Muscle of arm (tissue), 14 donors: ENCODE results near the gene TGIF1. TPM values are rescaled to one million over a fixed set of nuclear protein-coding genes. Genes with fewer than 3 reads are reported as not detected.
A peak's percentile ranks its signal among the peaks of the same experiment; 100 is the strongest.
"Not testable (repeated sequence)": the region's sequence is repeated elsewhere in the genome, so short reads cannot be mapped to it uniquely, and the experiment has no call there.

ENCODE experiments used
- DNase-seq: peaks from one replicate; pipeline ENCODE4 v3.0.0-alpha.2; 2013
- long read RNA-seq, 11 donors: transcript quantifications; one replicate each; lab custom pipeline, GENCODE V29; 2026
- polyA plus RNA-seq, 12 donors: library from polyadenylated mRNA; unstranded; fragments of 120-200 nt; gene quantifications; one replicate each; pipeline ENCODE4 v1.2.1, GENCODE V29; 2013; ENCODE audit not compliant: insufficient read length in 12 of 12

TGIF1 gene
- 10 to 100 TPM in 11 of 12 donors, not detected in 1; 36.3 to 81.7 (median 43.1) TPM for polyA plus RNA-seq
- long read RNA-seq, donor 1, transcript TGIF1-202 (3 exons, 2,076 nt) = major isoform, 11 of 21 reads
- long read RNA-seq, donor 1, partial matches to known transcripts = 0 of 21 reads
- long read RNA-seq, donor 1, other reads (novel, unspliced or antisense) = 0 of 21 reads
- long read RNA-seq, donor 2, transcript TGIF1-202 (3 exons, 2,076 nt) = major isoform, 17 of 24 reads
- long read RNA-seq, donor 2, partial matches to known transcripts = 0 of 24 reads
- long read RNA-seq, donor 2, other reads (novel, unspliced or antisense) = 0 of 24 reads
- long read RNA-seq, donor 3, transcript TGIF1-202 (3 exons, 2,076 nt) = major isoform, 9 of 9 reads
- long read RNA-seq, donor 3, partial matches to known transcripts = 0 of 9 reads
- long read RNA-seq, donor 3, other reads (novel, unspliced or antisense) = 0 of 9 reads
- long read RNA-seq, donor 4, partial matches to known transcripts = 0 of 6 reads
- long read RNA-seq, donor 4, other reads (novel, unspliced or antisense) = 0 of 6 reads
- long read RNA-seq, donor 5, transcript TGIF1-202 (3 exons, 2,076 nt) = major isoform, 14 of 22 reads
- long read RNA-seq, donor 5, partial matches to known transcripts = 0 of 22 reads
- long read RNA-seq, donor 5, other reads (novel, unspliced or antisense) = 0 of 22 reads
- long read RNA-seq, donor 6, transcript TGIF1-202 (3 exons, 2,076 nt) = major isoform, 5 of 6 reads
- long read RNA-seq, donor 6, partial matches to known transcripts = 0 of 6 reads
- long read RNA-seq, donor 6, other reads (novel, unspliced or antisense) = 0 of 6 reads
- long read RNA-seq, donor 7, transcript TGIF1-202 (3 exons, 2,076 nt) = major isoform, 5 of 10 reads
- long read RNA-seq, donor 7, partial matches to known transcripts = 0 of 10 reads
- long read RNA-seq, donor 7, other reads (novel, unspliced or antisense) = 0 of 10 reads
- long read RNA-seq, donor 8, transcript TGIF1-202 (3 exons, 2,076 nt) = major isoform, 6 of 14 reads
- long read RNA-seq, donor 8, partial matches to known transcripts = 0 of 14 reads
- long read RNA-seq, donor 8, other reads (novel, unspliced or antisense) = 0 of 14 reads
- long read RNA-seq, donor 9, transcript TGIF1-202 (3 exons, 2,076 nt) = major isoform, 5 of 12 reads
- long read RNA-seq, donor 9, partial matches to known transcripts = 0 of 12 reads
- long read RNA-seq, donor 9, other reads (novel, unspliced or antisense) = 0 of 12 reads
- long read RNA-seq, donor 10, transcript TGIF1-202 (3 exons, 2,076 nt) = major isoform, 14 of 25 reads
- long read RNA-seq, donor 10, partial matches to known transcripts = 0 of 25 reads
- long read RNA-seq, donor 10, other reads (novel, unspliced or antisense) = 0 of 25 reads
- long read RNA-seq, donor 11, transcript TGIF1-202 (3 exons, 2,076 nt) = major isoform, 13 of 22 reads
- long read RNA-seq, donor 11, partial matches to known transcripts = 0 of 22 reads
- long read RNA-seq, donor 11, other reads (novel, unspliced or antisense) = 0 of 22 reads

DNA sequence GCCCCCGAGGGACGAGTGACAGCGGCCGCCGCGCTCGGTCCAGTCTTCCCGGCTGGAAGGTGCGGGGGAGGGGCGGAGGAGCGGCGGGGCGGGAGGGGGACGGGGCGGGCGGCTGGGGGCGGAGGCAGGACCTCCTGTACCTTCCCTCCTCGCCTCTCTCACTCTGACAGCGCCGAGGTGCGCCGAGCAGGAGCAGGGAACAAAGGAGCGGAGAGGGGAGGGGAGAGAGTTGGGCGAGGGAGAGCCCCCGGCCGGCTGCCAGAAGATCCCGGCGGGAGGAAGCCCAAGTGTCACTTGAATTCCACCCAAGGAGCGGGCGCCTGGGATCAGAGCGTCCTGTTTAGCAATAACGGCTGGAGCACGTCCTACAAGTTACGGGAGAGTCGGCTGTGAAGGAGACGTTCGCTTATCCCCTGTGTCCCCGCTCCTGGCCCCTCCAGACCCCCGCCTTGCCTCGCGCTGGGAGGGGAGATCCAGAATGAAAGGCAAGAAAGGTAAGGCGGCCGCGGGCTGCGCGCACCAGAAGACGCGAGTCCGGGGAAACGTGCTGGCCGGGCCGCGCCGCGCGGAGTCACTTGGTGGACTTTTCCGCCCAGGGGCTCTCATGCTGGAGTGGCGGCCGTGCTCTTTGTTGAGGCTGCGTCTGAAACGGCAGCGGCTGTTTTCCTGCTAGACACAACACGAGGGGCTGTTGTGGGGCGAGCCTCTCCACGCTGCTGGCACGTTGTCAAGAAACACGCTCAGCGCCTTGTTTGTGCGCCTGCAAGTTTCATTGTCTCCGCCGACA is at the start of gene TGIF1:
TSS of gene TGIF1 (plus strand) at position 161 of the 787 bp plus-strand sequence. CDS start at position 479, 318 bp downstream.
- DNase-seq = peak; percentile 88

GRCh38 chr18:3400567-3401296 is 49.2 kb upstream of the TGIF1 start:
- no peak for DNase-seq

DNA sequence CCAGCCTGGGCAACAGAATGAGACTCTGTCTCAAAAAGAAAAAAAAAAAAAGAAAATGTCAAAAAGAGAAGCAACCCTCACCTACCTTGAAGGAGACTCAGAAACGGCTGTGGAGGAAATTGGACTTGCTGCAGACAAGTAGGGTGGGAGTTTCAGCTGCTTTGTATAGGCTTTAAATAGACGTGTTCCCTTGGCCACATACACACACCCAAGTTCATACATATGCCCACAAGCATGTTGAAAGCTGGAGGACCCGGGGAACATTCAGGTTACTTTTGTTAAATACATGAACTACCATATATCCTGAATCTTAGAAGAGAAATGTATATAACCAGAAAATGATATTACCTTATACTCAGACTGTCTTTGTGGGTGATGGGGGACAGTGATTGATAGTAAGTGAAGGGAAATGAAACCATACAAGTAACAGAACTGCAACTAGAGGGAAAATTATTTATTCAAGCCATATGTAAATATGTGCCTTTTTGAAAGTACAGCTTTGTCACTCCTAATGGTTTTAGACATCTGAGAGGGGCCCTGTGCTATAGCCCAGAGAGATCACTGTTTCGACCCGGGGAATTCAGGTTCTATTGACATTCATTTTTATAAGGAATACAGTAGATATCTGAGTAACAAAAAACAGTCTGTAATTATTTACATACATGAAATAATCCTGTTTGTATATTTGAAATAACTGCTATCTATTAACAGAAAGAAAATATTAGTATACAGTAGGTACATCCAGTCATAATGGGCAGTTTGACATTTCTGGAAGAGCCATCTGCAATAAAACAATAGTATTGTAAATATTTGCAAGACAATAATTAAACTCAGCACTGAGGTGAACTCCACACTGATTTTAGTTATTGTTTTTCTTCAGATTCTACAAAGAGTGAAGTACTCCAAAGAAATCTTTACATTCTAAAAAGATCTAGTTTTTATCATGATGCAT is 48.0 kb upstream of the TGIF1 start:
- DNase-seq = no peak

DNA sequence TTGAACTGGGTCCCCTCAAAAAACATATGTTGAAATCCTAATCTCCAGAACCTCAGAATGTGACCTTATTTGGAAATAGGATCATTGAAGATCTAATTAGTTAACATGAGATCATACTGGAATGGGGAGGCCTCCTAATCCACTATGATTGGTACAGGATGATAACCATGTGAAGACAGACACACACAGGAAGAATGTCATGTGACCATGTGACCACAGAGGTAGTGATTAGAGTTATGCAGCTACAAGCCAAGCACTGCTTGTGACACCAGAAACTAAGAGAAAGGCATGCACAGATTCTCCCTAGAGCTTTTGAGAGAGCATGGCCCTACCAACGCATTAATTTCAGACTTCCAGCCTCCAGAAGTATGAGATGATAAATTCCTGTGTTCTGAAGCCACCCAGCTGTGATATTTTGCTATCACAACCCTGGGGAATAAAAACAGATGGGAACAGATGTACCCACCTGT is 47.0 kb upstream of the TGIF1 start:
- DNase-seq = no peak

DNA sequence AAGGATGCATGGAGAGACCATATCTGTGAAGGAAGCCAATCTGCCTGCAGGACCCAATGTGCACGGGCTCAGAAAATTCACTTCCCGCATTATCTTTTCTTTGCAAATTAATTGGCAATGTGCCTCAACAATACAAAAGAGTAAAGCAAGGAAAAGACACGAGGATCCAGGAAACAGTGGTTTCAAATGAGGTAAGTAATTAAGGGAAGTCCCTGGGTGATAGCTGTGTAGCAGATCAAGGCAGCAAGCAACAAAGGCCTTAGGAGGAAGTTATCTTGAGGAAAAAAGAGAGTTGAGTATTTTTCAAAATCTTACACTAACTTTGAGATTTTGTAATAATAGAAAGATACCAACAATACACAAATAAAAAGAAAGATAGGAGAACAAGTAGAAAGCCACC is 44.3 kb upstream of the TGIF1 start:
- DNase-seq = no peak

DNA sequence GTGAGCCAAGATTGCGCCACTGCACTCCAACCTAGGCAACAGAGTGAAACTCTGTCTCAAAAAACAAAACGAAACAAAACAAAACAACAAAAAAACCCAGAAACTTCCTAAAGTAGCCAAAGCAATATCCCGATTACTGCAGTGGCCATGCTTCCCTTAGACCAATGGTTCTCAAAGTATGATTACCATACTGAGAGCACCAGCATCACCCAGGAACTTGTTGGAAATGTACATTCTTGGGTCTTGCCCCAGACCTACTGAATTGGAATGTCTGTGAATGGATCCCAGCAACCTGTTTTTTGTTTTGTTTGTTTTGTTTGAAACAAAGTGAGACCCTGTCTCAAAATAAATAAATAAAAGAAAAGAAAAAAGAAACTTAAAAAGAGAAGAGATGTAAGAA is 41.9 kb upstream of the TGIF1 start:
- no peak for DNase-seq

DNA sequence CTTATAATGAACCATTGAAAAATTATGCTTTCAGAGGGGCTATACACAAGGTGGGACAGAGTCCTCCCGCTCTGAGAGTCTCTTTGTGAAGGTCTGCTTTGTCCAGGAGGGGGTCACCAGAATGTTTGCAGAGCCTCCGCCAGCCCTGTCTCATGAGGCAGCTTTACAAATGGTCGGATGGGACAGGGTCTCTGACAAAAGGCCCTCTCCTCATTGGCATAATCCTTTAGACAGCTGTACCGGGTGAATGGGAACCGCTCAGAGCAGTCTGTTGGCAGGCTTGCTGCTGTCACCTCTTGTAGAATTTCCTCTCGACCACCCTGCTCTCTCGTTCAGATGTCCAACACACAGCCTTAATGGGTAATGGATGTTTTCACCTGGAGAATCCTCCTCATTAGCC is 40.2 kb upstream of the TGIF1 start:
- no peak for DNase-seq

DNA sequence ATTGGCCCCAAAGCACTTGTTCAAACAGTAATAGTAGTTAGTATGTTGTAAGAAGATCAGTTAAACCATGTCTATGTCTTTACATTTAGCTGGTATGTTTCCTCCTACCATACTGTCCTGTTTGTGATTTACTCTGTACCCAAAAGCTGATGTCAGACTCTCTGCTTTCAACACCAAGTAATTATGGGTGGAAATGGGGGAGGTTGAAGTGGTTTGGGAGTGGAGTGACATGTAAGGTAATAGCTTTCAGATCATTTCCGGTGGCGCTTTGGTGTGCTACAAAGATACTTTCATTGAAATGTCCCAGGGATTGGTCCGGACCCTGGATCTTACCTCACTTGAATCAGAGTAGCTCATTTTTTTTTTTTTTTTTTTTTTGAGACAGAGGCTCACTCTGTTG is 39.7 kb upstream of the TGIF1 start:
- DNase-seq = no peak

DNA sequence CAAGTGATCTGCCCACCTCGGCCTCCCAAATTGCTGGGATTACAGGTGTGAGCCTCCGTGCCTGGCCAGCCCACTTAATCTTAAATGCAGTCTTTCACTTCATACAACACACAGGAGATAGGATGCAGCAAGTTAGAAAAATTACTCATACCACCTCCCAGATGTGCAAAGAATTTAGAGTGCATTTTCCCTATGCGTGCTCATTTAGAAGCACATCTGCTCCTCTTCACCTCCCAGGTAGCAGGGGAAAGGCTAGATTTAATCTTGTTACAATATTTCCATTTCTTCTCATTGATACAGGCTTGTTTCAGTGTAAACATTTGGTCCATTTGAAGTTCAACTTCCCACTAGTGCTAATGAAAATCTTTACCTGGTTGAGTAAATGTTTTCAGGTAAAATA is 39.1 kb upstream of the TGIF1 start:
- not testable (repeated sequence) for DNase-seq

GRCh38 chr18:3411327-3411726 is 38.6 kb upstream of the TGIF1 start:
- no peak for DNase-seq

GRCh38 chr18:3411854-3412268 is 38.1 kb upstream of the TGIF1 start:
- DNase-seq = peak; percentile 34

DNA sequence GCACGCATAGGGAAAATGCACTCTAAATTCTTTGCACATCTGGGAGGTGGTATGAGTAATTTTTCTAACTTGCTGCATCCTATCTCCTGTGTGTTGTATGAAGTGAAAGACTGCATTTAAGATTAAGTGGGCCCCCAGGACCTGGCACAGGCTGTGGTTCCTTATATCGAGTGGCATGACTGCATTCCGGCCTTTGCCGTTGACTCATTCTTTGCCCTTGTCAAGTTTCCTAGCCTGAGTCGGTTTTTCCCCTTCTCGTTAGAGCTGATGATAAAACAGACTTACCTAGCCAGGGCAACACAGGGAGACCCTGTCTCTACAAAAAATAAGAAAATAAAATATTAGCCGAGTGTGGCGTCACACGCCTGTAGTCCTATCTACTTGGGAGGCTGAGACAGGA is 37.4 kb upstream of the TGIF1 start:
- not testable (repeated sequence) for DNase-seq

- no peak for DNase-seq
These were observed 34.9 kb upstream of the TGIF1 start for GRCh38 chr18:3415110-3415509.

DNA sequence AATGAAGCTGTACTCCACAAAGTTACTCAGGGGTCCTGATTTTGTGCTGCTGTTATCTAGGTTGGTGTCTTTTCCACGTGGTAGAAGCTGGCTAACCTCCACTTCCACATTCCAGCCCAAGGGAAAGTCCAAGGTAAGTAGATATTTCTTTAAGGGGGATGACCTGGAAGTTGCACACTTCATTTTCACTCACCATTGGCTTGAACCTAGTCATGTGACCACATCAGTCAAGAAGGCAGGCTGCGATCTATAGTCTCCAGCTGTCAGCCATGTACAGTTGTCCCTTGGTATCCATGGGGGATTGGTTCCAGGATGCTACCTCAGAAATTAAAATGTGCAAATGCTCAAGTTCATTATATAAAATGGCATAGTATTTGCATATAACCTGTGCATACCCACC is 31.9 kb upstream of the TGIF1 start:
- DNase-seq = no peak

GRCh38 chr18:3420919-3421279 is 29.1 kb upstream of the TGIF1 start:
- no peak for DNase-seq

GRCh38 chr18:3422905-3423304 is 27.1 kb upstream of the TGIF1 start:
- DNase-seq = no peak

- no peak for DNase-seq
These were observed 25.6 kb upstream of the TGIF1 start for GRCh38 chr18:3424280-3424890.

DNA sequence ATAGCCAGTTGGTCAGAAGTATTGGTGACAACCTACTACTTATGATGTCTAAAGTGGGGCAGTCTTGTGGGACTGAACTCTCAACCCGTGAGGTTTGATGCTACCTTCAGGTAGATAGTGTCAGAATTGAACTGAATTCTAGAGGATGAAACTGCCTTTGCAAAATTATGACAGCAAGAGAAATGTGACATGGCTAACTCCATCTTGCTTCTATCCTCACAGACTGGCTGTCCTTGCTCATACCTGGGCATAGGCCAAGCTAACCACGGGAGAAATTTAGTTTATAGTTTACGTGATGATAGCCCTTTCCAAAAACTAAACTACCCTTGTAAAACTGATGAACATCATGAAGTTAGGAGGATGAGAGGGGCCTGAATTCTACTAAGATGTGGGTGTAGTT is 24.9 kb upstream of the TGIF1 start:
- DNase-seq = no peak
